PC-9 (cell line): ENCODE data around the gene OTUD6A. TPM values are rescaled to one million over a fixed set of nuclear protein-coding genes. Genes with fewer than 3 reads are reported as not detected.

Experiments used
- BruUV-seq: library from RNA; stranded (reverse); fragments of 400-500 nt; replicated peaks from 2 replicates; lab custom pipeline; 2021; lab: Mats Ljungman, UMichigan
- CTCF ChIA-PET: fragments of 300-600 bp; sonication (Branson Sonifier 250); formaldehyde crosslinking; loops from one replicate; lab custom pipeline; 2022; ENCODE audit warnings: antibody characterized with exemption; lab: Charles Lee
- POLR2A ChIA-PET: fragments of 300-600 bp; sonication (Branson Sonifier 250); formaldehyde crosslinking; loops from one replicate; lab custom pipeline; 2022; ENCODE audit warnings: antibody characterized with exemption; ENCODE audit not compliant: unreplicated experiment; lab: Charles Lee
- DNase-seq, 2 experiments: peaks; one replicate each; pipeline versions ENCODE4 v3.0.0 to v3.0.0-alpha.2; 2015 to 2022; ENCODE audit warnings: mixed read lengths in 1 of 2
- H2AFZ ChIP-seq: fragments of 200-600 bp; sonication (generic); 2 replicates; pipeline ENCODE4 v1.8.1; 2017; ENCODE audit warnings: antibody characterized with exemption
- H3F3A ChIP-seq: fragments of 200-600 bp; sonication (generic); 2 replicates; pipeline ENCODE4 v1.8.1; 2017; ENCODE audit warnings: antibody characterized with exemption, mild to moderate bottlenecking, low read depth; ENCODE audit not compliant: insufficient read depth
- H3K27ac ChIP-seq: fragments of 200-600 bp; sonication (generic); 2 replicates; pipeline ENCODE4 v1.6.1; 2016; ENCODE audit warnings: mixed run types
- H3K27me3 ChIP-seq: fragments of 200-600 bp; sonication (generic); 2 replicates; pipeline ENCODE4 v1.6.1; 2016; ENCODE audit warnings: low read depth, mixed run types; ENCODE audit not compliant: insufficient read depth
- H3K36me3 ChIP-seq: fragments of 200-600 bp; sonication (generic); 2 replicates; pipeline ENCODE4 v1.6.1; 2016; ENCODE audit warnings: low read depth, mixed run types
- H3K4me1 ChIP-seq: fragments of 200-600 bp; sonication (generic); replicated peaks from 2 replicates; pipeline ENCODE4 v1.6.1; 2016; ENCODE audit warnings: mixed run types; ENCODE audit not compliant: insufficient read depth
- H3K4me2 ChIP-seq: fragments of 200-600 bp; sonication (generic); 2 replicates; pipeline ENCODE4 v1.6.1; 2017; ENCODE audit warnings: mixed run types
- H3K4me3 ChIP-seq: fragments of 200-600 bp; sonication (generic); 2 replicates; pipeline ENCODE4 v1.6.1; 2016; ENCODE audit warnings: mixed run types
- H3K79me2 ChIP-seq: fragments of 200-600 bp; sonication (generic); 2 replicates; pipeline ENCODE4 v1.6.1; 2017; ENCODE audit warnings: low read depth, mixed run types
- H3K9me2 ChIP-seq: fragments of 200-600 bp; sonication (generic); 2 replicates; pipeline ENCODE4 v1.8.1; 2017; ENCODE audit warnings: mild to moderate bottlenecking; ENCODE audit not compliant: insufficient read depth
- H3K9me3 ChIP-seq: fragments of 200-600 bp; sonication (generic); 2 replicates; pipeline ENCODE4 v1.8.1; 2016; ENCODE audit warnings: low read depth; ENCODE audit not compliant: insufficient read depth
- H4K20me1 ChIP-seq: fragments of 200-600 bp; sonication (generic); 2 replicates; pipeline ENCODE4 v1.8.1; 2017; ENCODE audit not compliant: insufficient read depth
- CTCF ChIP-seq: fragments of 200-600 bp; sonication (generic); conservative IDR thresholded peaks from 2 replicates; pipeline ENCODE4 v1.6.1; 2017; ENCODE audit warnings: mixed run types, antibody characterized with exemption, mild to moderate bottlenecking, moderate library complexity
- EZH2 ChIP-seq: fragments of 200-600 bp; sonication (generic); IDR thresholded peaks from 2 replicates; pipeline ENCODE4 v1.8.0; 2017; ENCODE audit warnings: antibody characterized with exemption, low read depth
- intact Hi-C: fragments of 100-400 bp; cut with micrococcal nuclease; formaldehyde crosslinking; loops from one replicate; pipeline ENCODE4 v1.10.0; 2022; ENCODE audit not compliant: unreplicated experiment
- total RNA-seq: library from RNA; stranded (reverse); gene quantifications from 2 replicates; pipeline ENCODE4 v1.2.3, GENCODE V29; 2021

Gene OTUD6A
- total RNA-seq, 1 experiment from 2014 or later = not detected

- no peaks in the 10 kb centered on the region for H3K79me2 ChIP-seq
- no peaks in the 10 kb centered on the region for H3K9me3 ChIP-seq
- H3K36me3 ChIP-seq = no peaks in the 10 kb centered on the region
- DNase-seq = no peak
- H3K4me2 ChIP-seq = no peak overlapping the region
- no TSS peak for BruUV-seq
- H3K27ac ChIP-seq = no peak overlapping the region
- H3K9me2 ChIP-seq = no peaks in the 10 kb centered on the region
- ChIA-PET CTCF (no interaction called here), POLR2A (no interaction called here)
- H4K20me1 ChIP-seq = no peaks in the 10 kb centered on the region
- H3K4me1 ChIP-seq = no peaks in the 10 kb centered on the region
- H3K27me3 ChIP-seq = peaks cover 6% of the 10 kb centered on the region; the same call in 1 of the 2 replicates
- no peak overlapping the region for H3K4me3 ChIP-seq
- H3F3A ChIP-seq = no peaks in the 10 kb centered on the region
- intact Hi-C loops = no loop called here
- no peak for TF ChIP-seq EZH2
- no peak for TF ChIP-seq CTCF
- H2AFZ ChIP-seq = no peak overlapping the region
These were observed 45.7 kb upstream of the OTUD6A start for GRCh38 chrX:70016513-70016912.

- H3K9me2 ChIP-seq = no peaks in the 10 kb centered on the region
- H2AFZ ChIP-seq = no peak overlapping the region
- no peak overlapping the region for H3K4me3 ChIP-seq
- H3K79me2 ChIP-seq = no peaks in the 10 kb centered on the region
- intact Hi-C loops = no loop called here
- H3K4me1 ChIP-seq = no peaks in the 10 kb centered on the region
- no peak for DNase-seq
- no peaks in the 10 kb centered on the region for H3K36me3 ChIP-seq
- no peaks in the 10 kb centered on the region for H3F3A ChIP-seq
- TF ChIP-seq EZH2 (no peak), CTCF (no peak)
- no peak overlapping the region for H3K27ac ChIP-seq
- no peaks in the 10 kb centered on the region for H3K9me3 ChIP-seq
- no TSS peak for BruUV-seq
- no peaks in the 10 kb centered on the region for H4K20me1 ChIP-seq
- H3K27me3 ChIP-seq = no peaks in the 10 kb centered on the region; the same call in 1 of the 2 replicates
- CTCF ChIA-PET = interaction anchor here (0.5 kb wide), 1 partner anchor 99 kb away, joined by 12 read pairs; no protein-coding TSS in a partner anchor
- POLR2A ChIA-PET = no interaction called here
- H3K4me2 ChIP-seq = no peak overlapping the region
These were observed 39.6 kb upstream of the OTUD6A start for GRCh38 chrX:70022616-70023015.

- Histone ChIP-seq H3F3A (no peaks in the 10 kb centered on the region), H3K4me3 (no peak overlapping the region), H3K27me3 (no peaks in the 10 kb centered on the region; the same call in 1 of the 2 replicates), H3K4me2 (no peak overlapping the region), H3K79me2 (no peaks in the 10 kb centered on the region), H3K9me2 (no peaks in the 10 kb centered on the region), H3K27ac (no peak overlapping the region), H3K9me3 (no peaks in the 10 kb centered on the region), H2AFZ (no peak overlapping the region), H3K4me1 (no peaks in the 10 kb centered on the region), H3K36me3 (no peaks in the 10 kb centered on the region), H4K20me1 (no peaks in the 10 kb centered on the region)
- TF ChIP-seq CTCF (no peak), EZH2 (no peak)
- intact Hi-C loops = no loop called here
- POLR2A ChIA-PET = no interaction called here
- no TSS peak for BruUV-seq
- no peak for DNase-seq
- CTCF ChIA-PET = no interaction called here
These were observed 36.8 kb upstream of the OTUD6A start for GRCh38 chrX:70025464-70025863.
